Fibroblast of lung (primary cell): ENCODE data around the gene HMGA1.

Experiments
- CTCF ChIP-seq, 2 donors: IDR thresholded peaks in 1 of 2; conservative IDR thresholded peaks in 1 of 2; 1 replicate in 1 of 2; 2 replicates in 1 of 2; pipeline ENCODE4 v1.5.1; 2011 to 2012; ENCODE audit warnings: low read length in 2 of 2, control low read depth in 1 of 2, inconsistent platforms in 1 of 2, low read depth in 1 of 2, mild to moderate bottlenecking in 1 of 2
- EZH2 ChIP-seq: IDR thresholded peaks from 2 replicates; pipeline ENCODE4 v1.5.1; 2012; ENCODE audit warnings: low read length, control low read depth, mild to moderate bottlenecking; ENCODE audit errors: missing control alignments

- TF ChIP-seq CTCF (conservative IDR thresholded peaks at IDR 0.05 in 1 of 2, IDR thresholded peaks at IDR 0.05 in 1 of 2; ENCODE audit: low read depth in 1 of 2, low read length in 2 of 2) = peak; percentile 60 to 67
- TF ChIP-seq EZH2 = no peak
These were observed 12.2 kb downstream of the HMGA1 start, which contains the start of gene SMIM29 for GRCh38 chr6:34248727-34249468.
